Neuronal stem cell (in vitro differentiated cells): ENCODE measurements around the gene PDCD1.

Experiments
- DNase-seq: peaks from one replicate; pipeline ENCODE4 v3.0.0-alpha.2; 2013; ENCODE audit warnings: low spot score
- H2AFZ ChIP-seq: one replicate; pipeline ENCODE4 v1.6.1; 2013; ENCODE audit warnings: mild to moderate bottlenecking, low read length, inconsistent platforms
- H2AK5ac ChIP-seq: 2 replicates; pipeline ENCODE4 v1.6.1; 2013; ENCODE audit warnings: low read depth, mild to moderate bottlenecking, inconsistent platforms, low read length, moderate library complexity, mixed read lengths
- H2BK120ac ChIP-seq: 2 replicates; pipeline ENCODE4 v1.6.1; 2013; ENCODE audit warnings: low read depth, mild to moderate bottlenecking, inconsistent platforms, low read length, moderate library complexity, mixed read lengths
- H2BK12ac ChIP-seq: one replicate; pipeline ENCODE4 v1.6.1; 2013; ENCODE audit warnings: low read length, inconsistent platforms
- H2BK15ac ChIP-seq: 2 replicates; pipeline ENCODE4 v1.6.1; 2013; ENCODE audit warnings: mild to moderate bottlenecking, low read length, inconsistent platforms, mixed read lengths
- H2BK5ac ChIP-seq: one replicate; pipeline ENCODE4 v1.6.1; 2013; ENCODE audit warnings: inconsistent platforms, mild to moderate bottlenecking, low read length, moderate library complexity
- H3K14ac ChIP-seq: one replicate; pipeline ENCODE4 v1.6.1; 2013; ENCODE audit warnings: low read length, inconsistent platforms
- H3K18ac ChIP-seq: 2 replicates; pipeline ENCODE4 v1.6.1; 2013; ENCODE audit warnings: low read length, inconsistent platforms
- H3K23ac ChIP-seq: 2 replicates; pipeline ENCODE4 v1.6.1; 2013; ENCODE audit warnings: low read depth, mild to moderate bottlenecking, mixed read lengths, low read length, inconsistent platforms; ENCODE audit not compliant: poor library complexity
- H3K27ac ChIP-seq: replicated peaks from 3 replicates; pipeline ENCODE4 v1.5.1; 2013; ENCODE audit warnings: low read length, inconsistent platforms
- H3K27me3 ChIP-seq, 3 experiments: 2 replicates each; pipeline ENCODE4 v1.6.1; 2013; ENCODE audit warnings: low read length in 3 of 3, mild to moderate bottlenecking in 2 of 3, inconsistent platforms in 1 of 3, low read depth in 1 of 3, mixed read lengths in 1 of 3, moderate library complexity in 1 of 3; ENCODE audit not compliant: control insufficient read depth in 3 of 3, insufficient read depth in 3 of 3
- H3K36me3 ChIP-seq, 2 donors: replicated peaks in 1 of 2; 2 replicates each; pipeline ENCODE4 v1.6.1; 2013; ENCODE audit warnings: low read length in 2 of 2; ENCODE audit not compliant: control insufficient read depth in 2 of 2, insufficient read depth in 2 of 2
- H3K4ac ChIP-seq: 2 replicates; pipeline ENCODE4 v1.6.1; 2013; ENCODE audit warnings: inconsistent platforms, mild to moderate bottlenecking, low read length, moderate library complexity
- H3K4me1 ChIP-seq, 2 donors: 1 replicate in 1 of 2; 2 replicates in 1 of 2; pipeline ENCODE4 v1.6.1; 2013; ENCODE audit warnings: low read length in 2 of 2, low read depth in 1 of 2; ENCODE audit not compliant: control insufficient read depth in 2 of 2, insufficient read depth in 1 of 2
- H3K4me2 ChIP-seq: one replicate; pipeline ENCODE4 v1.6.1; 2013; ENCODE audit warnings: mild to moderate bottlenecking, low read length, inconsistent platforms; ENCODE audit not compliant: insufficient read depth, poor library complexity, severe bottlenecking
- H3K4me3 ChIP-seq, 2 donors: 2 replicates each; pipeline ENCODE4 v1.5.1; 2013; ENCODE audit warnings: low read length in 2 of 2, mild to moderate bottlenecking in 2 of 2, inconsistent platforms in 1 of 2, moderate library complexity in 1 of 2
- H3K79me1 ChIP-seq: one replicate; pipeline ENCODE4 v1.6.1; 2013; ENCODE audit warnings: low read depth, mild to moderate bottlenecking, inconsistent platforms, low read length, moderate library complexity
- H3K9ac ChIP-seq: one replicate; pipeline ENCODE4 v1.6.1; 2013; ENCODE audit warnings: mild to moderate bottlenecking, low read depth, low read length, inconsistent platforms; ENCODE audit not compliant: poor library complexity
- H3K9me3 ChIP-seq, 2 donors: replicated peaks in 1 of 2; 2 replicates each; pipeline versions ENCODE3 to v1.6.1; 2013; ENCODE audit warnings: low read length in 2 of 2, mild to moderate bottlenecking in 2 of 2, inconsistent platforms in 1 of 2, low read depth in 1 of 2, mixed read lengths in 1 of 2, moderate library complexity in 1 of 2; ENCODE audit not compliant: control insufficient read depth in 2 of 2, insufficient read depth in 1 of 2
- H4K8ac ChIP-seq: one replicate; pipeline ENCODE4 v1.6.1; 2013; ENCODE audit warnings: low read depth, mild to moderate bottlenecking, inconsistent platforms, low read length, moderate library complexity
- H4K91ac ChIP-seq: one replicate; pipeline ENCODE4 v1.6.1; 2013; ENCODE audit warnings: low read length, low read depth, mild to moderate bottlenecking, inconsistent platforms; ENCODE audit not compliant: poor library complexity
- whole genome bisulfite sequencing, 2 donors: extraction: QIAGEN DNeasy Blood & Tissue Kit; methylation state at CpG; one replicate each; pipeline ENCODE4 v1.1.7; 2013; ENCODE audit warnings: missing lambda C conversion rate in 2 of 2, mixed read lengths in 1 of 2; ENCODE audit not compliant: insufficient read length in 2 of 2, insufficient replicate concordance in 1 of 2; ENCODE audit errors: extremely low coverage in 2 of 2; 5-methylcytosine and 5-hydroxymethylcytosine counted together

The PDCD1 gene

GRCh38 chr2:241813644-241814392, 44.9 kb downstream of the PDCD1 start:
- no CpG with 5 or more reads among the region's 20 CpGs for WGBS, 2 donors
- H2BK5ac ChIP-seq = peak overlapping the region; percentile 82
- H2BK12ac ChIP-seq = no peak overlapping the region
- H3K9ac ChIP-seq = no peak overlapping the region
- H3K14ac ChIP-seq = no peak overlapping the region
- no peak overlapping the region for H3K4ac ChIP-seq
- no peak overlapping the region for H3K23ac ChIP-seq
- no peaks in the 10 kb centered on the region for H3K9me3 ChIP-seq
- DNase-seq = no peak
- H4K8ac ChIP-seq = no peak overlapping the region
- H3K4me1 ChIP-seq = peaks cover 1 to 6% of the 10 kb centered on the region in 2 donors
- H3K79me1 ChIP-seq = no peaks in the 10 kb centered on the region
- peak overlapping the region; percentile 9 for H4K91ac ChIP-seq
- H3K4me2 ChIP-seq = no peak overlapping the region
- peaks cover 0 to 6% (median 0%) of the 10 kb centered on the region in 3 experiments for H3K27me3 ChIP-seq
- no peak overlapping the region for H3K4me3 ChIP-seq
- H3K36me3 ChIP-seq = no peaks in the 10 kb centered on the region
- H3K18ac ChIP-seq = peak overlapping the region; percentile 89
- H2BK120ac ChIP-seq = no peak overlapping the region
- H2AFZ ChIP-seq = no peak overlapping the region
- H3K27ac ChIP-seq = no peak overlapping the region
- H2AK5ac ChIP-seq = peak overlapping the region; percentile 66
- peak overlapping the region; percentile 92 for H2BK15ac ChIP-seq

DNA sequence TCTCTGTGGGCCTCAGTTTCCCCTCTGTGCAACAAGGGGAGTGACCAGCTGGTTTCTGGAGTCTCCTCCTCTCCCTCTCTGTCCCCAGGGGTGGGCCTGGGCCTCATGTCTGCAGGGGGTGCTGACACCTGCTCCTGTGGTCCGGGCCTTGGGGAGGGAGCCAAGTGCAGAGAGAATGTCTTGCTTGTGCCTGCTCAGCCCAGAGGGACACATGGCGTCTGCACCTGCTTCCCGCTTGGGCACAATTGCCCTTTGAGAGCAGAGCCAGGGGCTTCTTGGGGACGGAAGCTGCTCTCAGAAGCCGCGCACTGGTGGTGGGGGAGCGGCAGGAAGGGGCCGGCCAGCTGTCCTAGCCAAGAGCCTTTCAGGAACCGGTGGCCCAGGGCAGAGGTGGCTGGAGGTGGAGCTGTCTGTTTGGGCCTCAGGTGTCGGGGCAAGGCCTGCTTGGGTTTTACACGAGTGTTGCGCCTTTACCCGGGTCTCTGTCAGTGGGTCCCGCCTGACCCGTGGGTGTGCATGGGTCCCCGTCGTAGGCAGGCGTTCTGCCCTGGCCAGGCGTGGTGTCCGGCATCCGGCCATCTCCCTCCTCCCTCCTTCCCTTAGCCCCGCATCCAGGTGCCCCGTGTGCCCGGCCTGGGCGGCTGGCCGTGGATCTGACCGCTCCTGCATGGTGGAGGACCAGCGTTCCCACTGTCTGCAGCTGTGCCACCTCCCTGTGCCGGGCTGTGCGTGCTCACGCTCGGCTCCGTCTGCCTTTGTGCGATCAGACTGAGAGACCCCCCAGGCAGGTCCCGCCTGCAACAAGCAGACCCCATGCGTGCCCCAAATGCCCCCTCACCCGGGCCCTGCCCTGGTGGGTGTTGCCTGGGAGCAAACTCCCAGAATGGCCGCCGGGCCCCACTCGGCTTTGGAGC, 45.7 kb downstream of the PDCD1 start:
- peaks cover 7 to 11% of the 10 kb centered on the region in 2 donors for H3K4me1 ChIP-seq
- H3K27ac ChIP-seq = no peak overlapping the region
- no peaks in the 10 kb centered on the region for H3K9me3 ChIP-seq
- peak overlapping the region; percentile 43 for H3K23ac ChIP-seq
- peaks cover 0 to 6% (median 0%) of the 10 kb centered on the region in 3 experiments for H3K27me3 ChIP-seq
- peak overlapping the region; percentile 92 for H4K8ac ChIP-seq
- peak overlapping the region; percentile 6 for H2BK12ac ChIP-seq
- H3K4me3 ChIP-seq = no peak overlapping the region
- H3K4me2 ChIP-seq = no peak overlapping the region
- H3K9ac ChIP-seq = peak overlapping the region; percentile 60
- peak overlapping the region; percentile 62 for H2BK15ac ChIP-seq
- no peak overlapping the region for H3K4ac ChIP-seq
- peak overlapping the region; percentile 92 for H4K91ac ChIP-seq
- no CpG with 5 or more reads among the region's 40 CpGs for WGBS, 2 donors
- H3K79me1 ChIP-seq = no peaks in the 10 kb centered on the region
- DNase-seq = no peak
- H3K18ac ChIP-seq = peak overlapping the region; percentile 59
- peak overlapping the region; percentile 71 for H3K14ac ChIP-seq
- H2BK5ac ChIP-seq = peak overlapping the region; percentile 82
- no peak overlapping the region for H2AFZ ChIP-seq
- H2BK120ac ChIP-seq = no peak overlapping the region
- H3K36me3 ChIP-seq = no peaks in the 10 kb centered on the region
- peak overlapping the region; percentile 66 for H2AK5ac ChIP-seq

DNA sequence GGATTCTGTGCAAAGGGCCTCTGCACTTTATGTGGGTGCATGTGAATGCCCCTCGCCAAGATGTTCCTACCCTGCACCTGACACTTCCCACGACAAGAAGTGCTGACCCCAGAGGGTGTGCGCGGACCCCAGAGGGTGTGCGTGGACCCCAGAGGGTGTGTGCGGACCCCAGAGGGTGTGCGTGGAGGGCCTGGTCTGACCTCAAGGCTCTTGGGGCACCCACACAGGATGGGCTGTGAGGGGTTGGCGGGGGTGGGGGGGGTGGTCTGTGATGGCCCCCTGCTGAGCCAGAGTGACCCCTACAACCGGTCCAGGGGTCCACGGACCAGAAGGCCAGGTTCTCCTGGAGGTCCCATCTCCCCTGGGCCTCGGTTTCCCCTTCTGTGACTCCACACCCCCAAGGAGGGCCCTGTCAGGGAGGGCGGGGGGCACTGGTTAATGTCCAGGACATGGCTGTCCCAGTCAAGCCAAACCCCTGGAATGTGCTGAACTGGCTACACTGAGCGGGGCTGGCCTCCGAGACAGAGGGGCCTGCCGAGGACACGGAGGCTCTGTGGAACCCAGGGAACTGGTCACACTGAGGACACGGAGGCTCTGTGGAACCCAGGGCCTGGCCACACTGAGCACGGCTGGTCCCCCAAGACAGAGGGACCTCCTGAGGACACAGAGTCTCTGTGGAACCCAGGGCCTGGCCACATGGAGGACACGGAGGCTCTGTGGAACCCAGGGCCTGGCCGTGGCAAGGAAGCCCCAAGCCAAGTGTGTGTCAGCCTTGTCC, 46.6 kb downstream of the PDCD1 start:
- no peak overlapping the region for H2BK120ac ChIP-seq

More for the DNA sequence above, 46.6 kb downstream of the PDCD1 start:
- Histone ChIP-seq H2AFZ (no peak overlapping the region), H3K27me3 (peaks cover 0 to 6% (median 0%) of the 10 kb centered on the region in 3 experiments), H3K23ac (no peak overlapping the region), H3K4me3 (no peak overlapping the region), H2BK15ac (peak overlapping the region; percentile 89), H3K27ac (no peak overlapping the region), H3K4ac (no peak overlapping the region), H2AK5ac (peak overlapping the region; percentile 66), H3K4me2 (no peak overlapping the region), H3K9ac (no peak overlapping the region), H4K91ac (no peak overlapping the region), H2BK12ac (peak overlapping the region; percentile 24), H4K8ac (no peak overlapping the region), H2BK5ac (peak overlapping the region; percentile 82), H3K36me3 (no peaks in the 10 kb centered on the region), H3K79me1 (no peaks in the 10 kb centered on the region), H3K4me1 (peaks cover 7 to 12% of the 10 kb centered on the region in 2 donors), H3K18ac (no peak overlapping the region), H3K9me3 (no peaks in the 10 kb centered on the region), H3K14ac (peak overlapping the region; percentile 21)
- DNase-seq = no peak
- no CpG with 5 or more reads among the region's 20 CpGs for WGBS, 2 donors
